NK-92 (cell line): ENCODE measurements around the gene MRPL24.
A peak's percentile ranks its signal among the peaks of the same experiment; 100 is the strongest.

Source experiments
- DNase-seq: peaks from one replicate; lab custom pipeline; 2025; ENCODE audit not compliant: unreplicated experiment; lab: John Stamatoyannopoulos, UW

Gene MRPL24

DNA sequence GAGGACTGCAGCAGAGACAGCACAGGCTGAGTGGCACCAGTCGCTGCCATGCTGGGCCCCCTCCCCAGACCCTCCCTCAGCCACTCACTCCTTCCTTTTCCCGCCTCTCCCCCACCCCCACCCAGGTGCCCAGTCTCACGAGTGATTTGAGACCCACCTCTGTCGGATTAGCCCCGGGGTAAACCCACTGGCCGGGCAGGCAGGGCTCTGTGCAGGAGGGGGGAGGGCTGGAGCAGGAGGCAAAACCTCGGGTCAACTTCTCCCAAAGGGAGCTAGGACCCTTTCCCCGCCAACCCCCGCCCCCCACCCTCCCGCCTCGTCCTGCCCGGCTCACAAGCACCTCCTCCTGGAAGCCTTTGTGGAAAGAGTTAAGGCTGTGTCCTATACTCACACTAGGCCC lies 3.5 kb upstream of the MRPL24 start:
- no peak for DNase-seq

DNA sequence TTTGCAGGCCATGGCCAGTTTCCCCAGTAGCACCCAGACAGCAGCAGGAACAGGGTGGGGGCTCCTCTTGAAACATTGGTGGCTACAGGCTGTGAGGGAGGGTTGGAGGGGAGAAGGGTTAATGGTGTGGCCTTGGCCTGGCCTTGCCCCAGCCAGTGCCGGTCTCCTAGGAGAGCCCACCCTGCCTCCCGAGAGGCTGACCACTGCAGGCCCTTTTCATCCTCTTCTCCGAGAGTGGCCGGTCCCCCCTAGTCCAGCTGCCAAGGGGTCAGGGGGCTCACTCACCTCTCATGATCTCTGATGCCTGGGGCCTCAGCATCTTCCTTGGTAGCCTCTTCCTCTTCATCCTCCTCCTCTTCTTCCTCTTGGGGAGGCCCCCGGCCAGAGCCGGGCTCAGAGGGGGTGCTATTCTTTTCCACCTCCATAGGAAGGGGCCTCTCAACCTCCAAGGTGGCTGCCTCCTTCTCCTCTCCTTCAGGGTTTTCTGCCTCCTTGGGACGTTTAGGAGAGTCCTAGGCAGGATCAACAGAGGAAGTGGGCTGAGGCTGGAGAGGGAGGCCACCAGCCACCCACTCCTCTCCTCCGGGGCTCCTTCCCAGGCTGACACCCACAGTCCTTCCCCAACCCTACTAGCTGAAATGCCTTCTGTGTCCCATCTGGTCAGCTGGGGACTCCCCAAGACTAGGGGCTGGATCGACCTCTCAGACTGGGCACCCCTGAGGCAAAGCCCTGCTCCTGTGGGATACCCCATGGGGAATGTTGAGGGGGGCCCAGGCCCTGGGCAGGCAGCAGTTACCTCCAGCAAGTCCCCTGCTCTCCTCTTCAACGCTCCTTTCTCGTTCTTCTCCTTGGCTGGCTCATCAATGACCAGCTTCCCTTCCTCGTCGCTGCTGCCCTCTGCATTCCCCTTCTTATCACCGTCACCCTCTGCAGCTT lies 2.7 kb upstream of the MRPL24 start:
- DNase-seq: no peak

DNA sequence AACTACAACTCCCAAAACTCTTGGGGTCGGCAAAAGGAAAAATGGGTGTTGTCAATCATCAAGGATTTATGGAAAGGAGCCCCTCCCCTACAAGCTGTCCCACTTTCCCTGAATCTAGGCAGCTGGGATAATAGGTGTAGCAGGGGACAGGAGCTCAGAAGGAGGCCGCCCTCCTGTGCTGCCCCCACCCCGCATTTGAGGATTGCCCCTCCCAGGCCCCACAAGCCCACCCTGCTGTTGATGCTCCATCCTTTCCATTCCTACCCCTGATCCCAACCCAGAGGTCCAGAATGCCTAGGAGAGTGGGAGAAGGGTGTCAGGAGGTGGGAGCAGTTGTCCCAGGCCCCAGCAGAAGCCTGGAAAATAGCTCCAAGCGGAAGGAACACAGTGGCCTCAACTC lies 1.9 kb upstream of the MRPL24 start:
- no peak for DNase-seq

DNA sequence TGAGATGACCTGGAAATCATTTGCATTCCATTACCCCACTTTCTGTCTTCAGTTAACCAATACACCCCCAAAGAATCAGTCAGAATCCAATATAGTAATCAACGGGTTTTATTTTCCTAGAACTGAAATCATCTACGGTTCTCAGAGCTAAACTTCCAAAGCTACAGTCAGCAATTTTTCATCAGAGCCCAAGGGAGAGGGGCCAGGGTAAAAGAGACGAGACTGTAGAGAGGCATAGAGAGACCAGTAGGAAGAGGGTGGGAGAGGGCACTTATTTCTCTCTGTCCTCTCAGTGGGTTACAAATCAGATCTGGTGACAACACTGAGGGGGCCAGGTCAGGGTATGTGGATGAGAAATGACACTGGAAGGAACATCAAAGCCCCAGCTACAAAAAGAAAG lies 1.1 kb upstream of the MRPL24 start:
- DNase-seq: no peak

DNA sequence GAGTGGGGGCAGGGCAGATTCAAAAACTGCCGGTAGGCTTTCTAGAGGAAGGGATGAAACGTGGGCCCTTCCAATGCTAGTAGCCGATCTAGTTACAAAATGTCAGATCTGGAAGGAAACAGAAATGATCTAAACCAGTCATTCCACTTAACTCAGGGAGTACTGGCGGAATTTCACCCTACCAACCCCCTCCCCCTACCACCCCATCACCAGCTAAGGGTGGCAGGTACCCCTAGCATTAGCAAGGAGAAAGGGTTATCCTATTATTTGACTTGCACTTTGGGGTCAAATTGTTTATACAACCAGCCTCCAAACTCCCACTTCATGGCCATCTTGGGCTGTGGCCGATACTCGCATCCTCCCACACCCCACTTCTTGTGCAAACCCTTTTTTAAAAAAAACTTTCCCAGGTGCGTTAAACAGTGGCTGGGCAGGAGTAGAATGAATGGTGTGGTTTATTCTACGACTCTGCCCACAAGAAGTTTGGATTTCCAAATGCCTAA lies 644 bp upstream of the MRPL24 start:
- DNase-seq: no peak

DNA sequence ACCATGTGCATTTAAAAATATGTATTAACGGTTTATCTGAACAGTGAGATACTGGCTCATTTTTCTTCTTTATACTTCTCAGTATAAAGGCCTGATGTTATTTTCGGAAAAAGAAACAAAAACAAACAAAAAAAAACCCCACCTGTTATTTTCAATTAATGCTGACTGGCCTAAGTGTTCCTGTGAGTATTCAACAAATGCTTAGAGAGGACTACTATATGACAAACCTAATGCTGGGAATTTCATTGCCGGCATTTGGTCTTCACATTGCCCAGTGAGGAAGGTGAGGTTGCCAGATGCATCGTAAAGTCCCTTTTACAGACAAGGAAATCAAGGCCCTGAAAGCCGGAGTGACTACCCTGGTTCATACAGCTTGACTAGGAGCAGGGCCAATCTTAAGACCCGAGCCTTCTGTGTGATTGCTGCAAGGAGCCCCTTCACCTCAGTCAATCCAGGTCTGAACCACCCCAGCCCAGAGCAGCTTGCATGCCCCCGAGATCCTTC lies 599 bp downstream of the MRPL24 start:
- no peak for DNase-seq

DNA sequence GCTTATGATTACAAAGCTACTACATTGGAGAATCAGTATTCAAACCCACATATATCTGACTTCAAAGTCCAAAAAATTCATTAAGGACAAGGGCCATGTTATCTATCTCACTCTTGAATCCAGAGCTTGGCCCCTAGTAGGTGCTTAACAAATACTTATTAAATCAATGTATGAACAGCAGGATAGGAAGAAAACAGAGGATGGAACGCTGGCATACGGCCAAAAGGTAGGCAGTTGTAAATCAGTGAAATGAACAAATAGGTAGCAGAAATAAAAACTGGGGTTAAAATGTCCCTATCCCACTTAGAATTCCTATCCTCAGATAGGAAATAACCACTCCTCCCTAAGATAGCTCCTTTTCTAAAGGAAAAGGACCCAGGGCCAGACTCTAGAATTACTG lies 2.0 kb downstream of the MRPL24 start:
- no peak for DNase-seq

DNA sequence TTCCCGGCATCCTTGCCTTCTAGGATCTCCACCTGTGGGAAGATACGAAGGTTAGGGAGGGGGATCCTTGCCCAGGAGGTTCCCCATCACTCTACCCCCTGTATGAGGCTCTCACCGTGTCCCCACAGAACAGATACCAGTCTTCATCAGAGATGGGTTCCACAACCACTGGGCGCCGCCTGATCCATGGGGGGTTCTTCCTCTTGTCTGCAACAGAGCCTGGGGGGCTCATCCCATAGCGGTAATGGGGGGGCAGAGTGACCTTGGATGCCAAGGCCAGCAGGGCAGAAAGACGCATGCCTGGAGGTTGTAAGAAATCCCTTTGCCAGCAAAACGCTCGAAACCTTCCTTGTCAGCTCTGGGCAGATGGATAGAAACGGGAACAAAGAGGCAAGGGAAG lies 2.5 kb downstream of the MRPL24 start:
- DNase-seq: no peak

DNA sequence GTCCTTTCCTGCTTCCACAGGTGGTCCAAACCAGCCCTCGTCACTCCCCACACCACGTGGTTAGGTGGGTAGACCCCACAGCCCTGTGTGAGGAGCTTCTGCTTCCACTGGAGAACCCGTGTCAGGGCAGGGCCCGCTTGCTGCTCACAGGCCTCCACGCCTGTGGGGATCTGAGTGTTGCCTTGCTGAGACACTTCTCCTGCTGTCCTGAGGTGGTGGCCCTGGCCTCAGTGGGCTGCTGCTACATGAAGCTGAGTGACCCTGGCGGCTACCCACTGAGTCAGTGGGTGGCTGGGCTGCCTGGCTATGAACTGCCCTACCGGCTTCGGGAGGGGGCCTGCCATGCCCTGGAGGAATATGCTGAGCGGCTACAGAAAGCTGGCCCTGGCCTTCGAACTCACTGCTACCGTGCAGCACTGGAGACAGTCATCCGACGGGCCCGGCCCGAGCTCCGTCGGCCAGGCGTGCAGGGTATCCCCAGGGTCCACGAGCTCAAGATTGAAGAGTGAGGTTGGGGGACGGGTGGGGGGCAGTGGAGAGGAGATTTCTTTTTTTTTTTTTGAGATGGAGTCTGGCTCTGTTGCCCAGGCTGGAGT lies 6.8 kb downstream of the MRPL24 start:
- DNase-seq: no peak

DNA sequence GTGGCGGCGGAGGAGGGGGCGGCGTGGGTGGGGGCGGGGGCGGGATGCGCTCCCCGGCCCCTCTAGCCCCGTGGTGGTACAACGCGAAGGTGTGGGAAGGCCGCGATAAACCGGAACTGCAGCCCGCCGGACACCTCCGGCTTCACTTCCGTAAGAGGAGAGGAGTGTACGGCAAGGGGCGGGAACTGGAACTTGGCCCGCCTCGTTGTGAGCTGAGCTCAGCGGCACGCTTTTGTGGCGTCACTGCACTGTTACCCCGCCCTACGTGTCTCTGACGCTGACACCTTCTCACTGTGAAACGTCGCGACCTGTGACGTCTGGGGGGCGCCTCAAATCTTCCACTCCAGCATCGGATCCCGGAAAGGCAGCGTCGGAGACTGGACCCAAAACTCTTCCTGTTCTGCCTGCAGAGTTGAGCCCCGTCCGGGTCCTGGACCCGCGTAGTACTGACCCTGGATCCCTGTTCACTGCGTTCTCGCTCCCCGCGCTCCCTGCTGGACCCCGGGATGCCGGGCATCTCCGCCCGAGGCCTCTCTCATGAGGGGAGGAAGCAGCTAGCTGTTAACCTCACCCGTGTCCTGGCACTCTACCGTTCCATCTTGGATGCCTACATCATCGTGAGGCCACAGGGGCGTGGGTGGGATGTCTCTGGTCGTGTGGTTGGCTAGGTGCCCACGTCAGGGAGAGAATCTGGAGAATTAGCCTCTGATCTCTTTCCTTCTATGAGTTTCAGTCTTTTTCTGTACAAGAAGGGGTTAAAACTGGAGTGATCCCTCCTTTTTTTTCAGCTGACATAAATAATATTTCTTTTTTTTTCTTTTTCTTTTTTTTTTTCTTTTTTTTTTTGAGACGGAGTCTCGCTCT lies 12.1 kb downstream of the MRPL24 start, which contains the start of gene ISG20L2:
Gene ISG20L2, minus strand, starts transcription at position 168 of the 864 bp plus-strand sequence. CDS start 1,114 bp downstream, outside the sequence.
- peak; percentile 87 for DNase-seq

DNA sequence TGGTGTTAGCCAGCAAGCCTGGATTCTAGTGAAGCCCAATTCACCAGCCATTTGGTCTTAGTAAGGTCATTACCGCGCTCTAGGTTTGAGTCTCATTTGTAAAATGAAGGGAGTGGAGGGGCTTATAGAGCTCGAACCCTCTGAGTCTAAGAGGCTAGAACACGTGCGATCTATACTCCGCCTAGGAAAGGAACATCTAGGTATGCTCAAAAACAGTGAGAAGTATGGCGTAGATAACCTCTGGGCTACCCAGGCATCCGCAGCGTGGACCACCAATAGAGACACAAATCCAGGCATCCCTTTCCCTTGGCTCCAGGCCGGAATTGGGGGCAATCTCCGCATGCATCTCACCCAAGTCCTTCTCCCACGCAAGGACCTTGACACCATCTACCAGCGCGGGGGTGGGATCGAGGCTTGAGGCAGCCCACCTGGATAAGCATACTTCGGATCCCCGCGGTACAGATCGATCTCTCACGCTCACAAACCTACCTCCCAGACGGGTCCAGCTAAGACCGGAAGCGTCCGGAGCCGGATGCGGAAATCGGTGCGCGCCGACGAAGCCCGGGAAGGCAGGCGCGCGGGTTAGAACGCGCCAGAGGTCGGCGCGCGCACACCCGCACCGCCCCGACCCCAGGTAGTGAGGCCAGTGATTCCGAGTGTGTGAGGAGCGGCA lies 12.8 kb downstream of the MRPL24 start, which contains the start of gene METTL25B:
Gene METTL25B, plus strand, starts transcription at position 544 of the 673 bp plus-strand sequence. CDS start 636 bp downstream, outside the sequence.
- no peak for DNase-seq

DNA sequence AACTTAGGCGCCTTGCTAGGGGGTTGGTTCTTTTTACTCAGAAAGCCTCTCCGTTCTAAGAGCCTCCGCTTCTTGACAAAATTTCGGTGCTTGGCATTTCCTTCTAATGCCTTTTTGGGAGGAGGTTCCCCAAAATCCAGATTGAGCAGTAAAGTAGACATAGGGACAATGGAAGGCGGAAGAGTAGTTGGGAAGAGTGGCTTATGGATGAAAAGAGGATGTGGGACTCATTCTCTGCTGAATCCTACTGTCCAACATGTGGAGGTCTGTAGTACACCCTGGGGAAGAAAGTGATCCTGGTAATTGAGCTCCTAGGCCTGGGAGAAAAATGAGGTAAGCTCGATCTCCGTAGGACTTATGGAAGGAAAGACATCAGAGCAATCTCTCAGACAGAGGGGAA lies 13.4 kb downstream of the MRPL24 start:
- DNase-seq: no peak

DNA sequence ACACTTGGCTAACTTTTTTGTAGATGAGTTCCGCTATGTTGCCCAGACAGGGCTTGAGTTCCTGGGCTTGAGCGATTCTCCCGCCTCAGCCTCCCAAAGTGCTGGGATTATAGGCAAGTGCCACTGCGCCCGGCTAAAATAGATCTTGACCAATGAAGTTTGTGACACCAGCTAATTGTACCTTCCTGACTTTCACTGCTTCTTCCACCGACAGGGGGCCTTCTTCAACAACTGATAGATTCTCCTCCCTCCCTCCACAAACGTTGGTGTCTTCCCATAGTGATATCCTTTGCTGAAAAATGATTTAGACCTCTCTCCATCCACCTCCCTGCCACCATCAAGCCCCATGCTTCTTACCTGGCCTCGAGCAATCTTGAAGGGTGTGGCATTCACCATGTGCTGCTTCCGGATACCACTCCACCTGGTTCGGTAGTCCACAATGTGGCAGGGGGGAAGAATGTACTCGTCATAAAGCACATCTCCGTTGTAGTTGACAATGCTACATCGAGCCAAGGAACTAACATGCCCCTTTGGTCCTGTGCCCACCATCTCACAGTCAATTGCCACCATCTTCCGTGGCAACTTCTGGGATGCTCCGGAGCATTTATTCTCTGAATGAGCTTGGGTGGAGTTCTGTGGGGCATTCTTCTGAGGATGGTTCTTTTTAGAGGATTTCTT lies 14.2 kb downstream of the MRPL24 start:
- DNase-seq: no peak

DNA sequence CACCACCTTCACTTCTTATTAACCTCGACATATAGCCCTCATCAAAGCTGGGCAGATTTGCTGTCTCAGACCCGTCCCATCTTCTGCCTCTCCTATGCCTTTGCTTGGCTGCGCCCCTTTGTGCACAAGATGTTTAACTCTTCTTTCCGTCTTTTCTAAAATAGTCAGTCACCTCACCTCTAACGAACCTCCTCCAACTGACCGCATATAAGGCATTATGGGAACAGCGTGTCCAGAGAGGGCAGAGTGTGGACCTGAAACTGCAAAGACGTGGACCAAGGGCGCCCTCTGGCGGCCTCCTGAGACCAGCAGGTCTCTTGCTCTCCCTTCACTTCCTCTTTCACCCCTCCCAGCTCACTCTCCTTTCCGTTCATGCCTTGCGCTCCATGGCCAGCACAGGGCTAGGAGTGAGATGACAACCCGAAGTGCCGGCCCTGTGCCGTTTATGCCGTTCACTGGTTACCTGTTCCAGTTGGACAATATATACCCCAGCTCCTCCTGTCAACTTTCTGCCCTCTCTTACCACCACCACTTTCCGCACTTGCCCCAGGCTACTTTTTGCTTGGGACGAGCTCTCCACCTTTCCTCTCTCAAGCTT lies 15.1 kb downstream of the MRPL24 start:
- DNase-seq: no peak

DNA sequence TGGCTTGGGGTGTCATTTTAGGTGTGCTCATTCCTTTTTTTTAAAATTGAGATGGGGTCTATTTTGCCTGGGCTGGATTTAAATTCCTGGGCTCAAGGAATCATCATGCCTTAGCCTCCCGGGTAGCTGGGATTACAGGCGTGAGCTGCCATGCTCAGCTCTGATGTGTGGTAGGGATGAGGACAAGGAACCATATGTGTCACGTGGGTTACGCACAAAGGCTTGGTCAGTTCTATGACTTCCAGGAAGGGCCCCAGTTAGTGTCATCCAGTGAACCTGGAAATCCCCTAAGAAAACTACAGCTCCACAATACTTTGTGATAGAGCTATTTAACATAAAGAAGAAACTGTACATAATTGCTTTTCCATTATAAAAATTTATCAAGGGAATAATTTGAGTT lies 19.4 kb downstream of the MRPL24 start:
- DNase-seq: no peak

DNA sequence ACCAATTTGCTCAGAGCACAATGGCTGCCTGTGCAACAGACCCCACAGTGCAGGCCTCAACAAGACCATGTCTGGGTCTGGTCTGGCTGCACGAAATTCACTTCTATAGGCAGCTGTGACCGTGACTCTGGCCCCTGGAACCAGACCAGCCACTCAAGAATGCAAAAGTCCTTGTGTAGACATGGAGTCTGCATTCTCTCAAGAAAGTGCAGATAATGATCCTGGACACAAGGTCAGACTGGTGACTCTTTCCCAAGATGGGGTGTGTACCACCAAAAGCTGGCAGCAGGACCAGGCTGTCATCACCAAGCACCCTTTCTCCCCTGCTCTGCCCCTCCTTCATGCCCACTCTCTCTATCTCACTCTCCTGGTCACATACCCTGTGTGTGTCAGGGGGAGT lies 19.8 kb downstream of the MRPL24 start:
- no peak for DNase-seq

DNA sequence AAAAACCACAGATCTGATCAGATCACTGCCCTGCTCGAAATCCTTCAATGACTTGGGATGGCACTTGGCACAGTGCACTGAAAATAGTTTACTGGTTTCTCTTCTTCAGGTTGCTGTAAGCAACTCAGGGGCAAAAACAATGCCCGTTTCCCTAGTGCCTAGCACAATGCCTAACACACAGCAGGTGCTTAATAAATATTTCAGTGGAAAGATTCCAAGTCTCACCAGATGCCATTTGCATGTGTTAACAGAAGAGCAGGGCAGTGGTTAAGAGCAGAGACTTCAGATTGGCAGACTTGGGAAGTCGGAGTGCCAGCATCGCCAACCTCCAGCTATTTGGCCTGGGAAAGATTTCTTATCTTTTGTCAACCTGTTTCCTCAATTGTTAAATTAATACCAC lies 23.5 kb downstream of the MRPL24 start:
- DNase-seq: no peak

DNA sequence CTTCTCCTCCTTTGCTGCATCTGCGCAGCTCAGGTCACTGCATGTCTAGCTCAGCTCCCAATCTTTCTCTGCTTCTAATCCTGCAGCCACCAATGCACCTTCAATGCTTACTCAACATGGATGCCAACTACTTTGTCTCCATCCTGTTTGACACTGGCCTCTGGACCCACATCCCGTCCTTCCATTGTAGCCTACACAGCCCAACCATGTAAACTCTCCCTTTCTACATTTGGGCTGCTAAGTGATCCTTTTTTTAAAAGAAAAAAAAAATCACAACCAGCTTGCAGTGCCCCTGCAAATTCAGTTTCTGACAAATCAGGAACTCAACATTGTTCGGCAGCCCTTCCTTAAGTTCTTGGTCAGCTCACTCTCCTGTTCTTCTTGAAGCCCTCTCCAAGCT lies 26.1 kb downstream of the MRPL24 start:
- DNase-seq: no peak

DNA sequence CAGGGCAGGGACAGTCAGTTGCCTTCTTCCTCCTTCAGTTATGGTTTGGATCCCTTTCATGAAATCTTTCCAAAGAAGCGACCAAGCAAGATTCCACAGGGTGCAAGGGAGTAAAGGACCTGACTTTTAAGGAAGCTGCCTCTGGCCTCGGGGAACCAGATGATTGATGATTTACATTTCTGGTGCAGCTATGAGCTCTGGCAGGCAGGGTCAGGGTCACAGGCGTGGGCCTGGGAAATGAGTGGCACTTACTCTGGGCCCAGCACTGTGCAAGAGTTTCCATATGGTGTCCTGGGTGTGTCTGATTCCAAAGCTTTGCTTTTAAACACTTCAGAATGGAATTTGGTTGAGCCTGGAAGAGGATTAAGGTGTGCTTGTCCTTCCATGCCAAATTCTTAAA lies 28.3 kb downstream of the MRPL24 start:
- no peak for DNase-seq
